Neutrophil (primary cell): ENCODE results near the gene PCBD2.
"Not testable (repeated sequence)": the region's sequence is repeated elsewhere in the genome, so short reads cannot be mapped to it uniquely, and the experiment has no call there.

ENCODE experiments used
- H3K27ac ChIP-seq: fragments of 200-600 bp; sonication (generic); 2 replicates; pipeline ENCODE4 v1.5.1; 2016; ENCODE audit warnings: mild to moderate bottlenecking, moderate library complexity
- H3K27me3 ChIP-seq: fragments of 200-600 bp; sonication (generic); 2 replicates; pipeline ENCODE4 v1.6.0; 2016; ENCODE audit warnings: mild to moderate bottlenecking
- H3K36me3 ChIP-seq: fragments of 200-600 bp; sonication (generic); 2 replicates; pipeline ENCODE4 v1.5.1; 2017
- H3K4me1 ChIP-seq, 2 experiments: fragments of 200-600 bp in 1 of 2; sonication (generic) in 1 of 2; 1 replicate in 1 of 2; 2 replicates in 1 of 2; pipeline versions ENCODE4 v1.5.1 to v1.6.1; 2013 to 2016; ENCODE audit warnings: low read depth in 1 of 2, low read length in 1 of 2, mild to moderate bottlenecking in 1 of 2, moderate library complexity in 1 of 2; ENCODE audit not compliant: control insufficient read depth in 1 of 2, insufficient read depth in 1 of 2
- H3K4me3 ChIP-seq, 2 experiments: fragments of 200-600 bp in 1 of 2; sonication (generic) in 1 of 2; 1 replicate in 1 of 2; 2 replicates in 1 of 2; pipeline ENCODE4 v1.5.1; 2013 to 2016; ENCODE audit warnings: low read depth in 1 of 2, low read length in 1 of 2, mild to moderate bottlenecking in 1 of 2, moderate library complexity in 1 of 2
- H3K9me3 ChIP-seq: fragments of 200-600 bp; sonication (generic); 2 replicates; pipeline ENCODE4 v1.5.1; 2016
- CTCF ChIP-seq: fragments of 200-600 bp; sonication (generic); IDR thresholded peaks from 2 replicates; pipeline ENCODE4 v1.5.1; 2016; ENCODE audit warnings: antibody characterized with exemption

The PCBD2 gene

GRCh38 chr5:134992148-134992547 is 87.2 kb downstream of the PCBD2 start:
- H3K4me3 ChIP-seq: no peak overlapping the region
- no peaks in the 10 kb centered on the region for H3K36me3 ChIP-seq
- H3K27ac ChIP-seq: no peak overlapping the region
- no peaks in the 10 kb centered on the region for H3K4me1 ChIP-seq
- H3K27me3 ChIP-seq: no peaks in the 10 kb centered on the region
- TF ChIP-seq CTCF: no peak
- no peaks in the 10 kb centered on the region for H3K9me3 ChIP-seq

- H3K4me1 ChIP-seq: no peaks in the 10 kb centered on the region
- no peak for TF ChIP-seq CTCF
- H3K36me3 ChIP-seq: no peaks in the 10 kb centered on the region
- H3K27ac ChIP-seq: no peak overlapping the region
- no peak overlapping the region for H3K4me3 ChIP-seq
- H3K9me3 ChIP-seq: no peaks in the 10 kb centered on the region
- no peaks in the 10 kb centered on the region for H3K27me3 ChIP-seq
Measured at GRCh38 chr5:134993161-134993560, 88.2 kb downstream of the PCBD2 start.

- Histone ChIP-seq H3K4me3 (no peak overlapping the region), H3K9me3 (no peaks in the 10 kb centered on the region), H3K4me1 (no peaks in the 10 kb centered on the region), H3K36me3 (no peaks in the 10 kb centered on the region), H3K27me3 (no peaks in the 10 kb centered on the region), H3K27ac (no peak overlapping the region)
- TF ChIP-seq CTCF: no peak
Measured at GRCh38 chr5:134994560-134995156, 89.7 kb downstream of the PCBD2 start.

GRCh38 chr5:134995850-134996402 is 91.0 kb downstream of the PCBD2 start:
- Histone ChIP-seq H3K27ac (no peak overlapping the region), H3K4me3 (no peak overlapping the region), H3K4me1 (no peaks in the 10 kb centered on the region), H3K9me3 (no peaks in the 10 kb centered on the region), H3K36me3 (no peaks in the 10 kb centered on the region), H3K27me3 (no peaks in the 10 kb centered on the region)
- no peak for TF ChIP-seq CTCF

- no peaks in the 10 kb centered on the region for H3K4me1 ChIP-seq
- H3K4me3 ChIP-seq: no peak overlapping the region
- no peaks in the 10 kb centered on the region for H3K36me3 ChIP-seq
- TF ChIP-seq CTCF: no peak
- no peak overlapping the region for H3K27ac ChIP-seq
- no peaks in the 10 kb centered on the region for H3K27me3 ChIP-seq
- no peaks in the 10 kb centered on the region for H3K9me3 ChIP-seq
Measured at GRCh38 chr5:134997015-134997414, 92.1 kb downstream of the PCBD2 start.

- H3K27me3 ChIP-seq, H3K4me3 ChIP-seq, H3K9me3 ChIP-seq, H3K36me3 ChIP-seq, H3K4me1 ChIP-seq, H3K27ac ChIP-seq: not testable (repeated sequence)
Measured at GRCh38 chr5:134998068-134998467, 93.1 kb downstream of the PCBD2 start.
